ENCODE results near the gene DMAC2.
"Not testable (repeated sequence)": the region's sequence is repeated elsewhere in the genome, so short reads cannot be mapped to it uniquely, and the experiment has no call there.

DMAC2 gene

GRCh38 chr19:41439441-41440222 lies at the start of gene DMAC2:
TSS of gene DMAC2 (minus strand) at chr19:41439912. CDS start at chr19:41439899, 13 bp downstream.
- Histone ChIP-seq H3K27ac (ENCODE audit: low read length) (peak within 1 kb of the TSS; percentile 77), H3K27me3 (ENCODE audit: insufficient read depth, low read length) (no peaks in the 10 kb centered on the region), H3K4me3 (ENCODE audit: low read length) (peak within 1 kb of the TSS; percentile 86), H3K9me3 (ENCODE audit: insufficient read depth, low read depth, low read length) (no peaks in the 10 kb centered on the region), H3K4me1 (ENCODE audit: insufficient read depth, low read length) (no peaks in the 10 kb centered on the region), H3K9ac (ENCODE audit: low read depth, low read length) (peak within 1 kb of the TSS; percentile 91), H3K36me3 (ENCODE audit: insufficient read depth, low read depth, low read length) (peaks cover 16% of the 10 kb centered on the region; the same call in 1 of the 2 replicates)

DNA sequence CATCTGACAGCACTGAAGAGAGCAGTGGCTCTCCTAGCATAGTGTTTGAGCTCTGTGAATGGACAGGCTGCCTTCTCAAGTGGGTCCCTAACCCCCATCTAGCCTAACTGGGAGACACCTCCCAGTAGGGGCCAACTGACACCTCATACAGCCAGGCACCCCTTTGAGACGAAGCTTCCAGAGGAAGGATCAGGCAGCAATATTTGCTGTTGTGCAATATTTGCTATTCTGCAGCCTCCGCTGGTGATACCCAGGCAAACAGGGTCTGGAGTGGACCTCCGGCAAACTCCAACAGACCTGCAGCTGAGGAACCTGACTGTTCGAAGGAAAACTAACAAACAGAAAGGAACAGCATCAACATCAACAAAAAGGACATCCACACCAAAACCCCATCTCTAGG lies 47.2 kb upstream of the DMAC2 start:
- not testable (repeated sequence) for H3K27ac ChIP-seq (ENCODE audit: low read length); H3K36me3 ChIP-seq (ENCODE audit: insufficient read depth, low read depth, low read length); H3K4me1 ChIP-seq (ENCODE audit: insufficient read depth, low read length); H3K9ac ChIP-seq (ENCODE audit: low read depth, low read length); H3K27me3 ChIP-seq (ENCODE audit: insufficient read depth, low read length); H3K4me3 ChIP-seq (ENCODE audit: low read length)
- peaks cover 42% of the 10 kb centered on the region for H3K9me3 ChIP-seq (ENCODE audit: insufficient read depth, low read depth, low read length)

- Histone ChIP-seq H3K27ac (ENCODE audit: low read length) (no peak overlapping the region), H3K27me3 (ENCODE audit: insufficient read depth, low read length) (no peaks in the 10 kb centered on the region), H3K9ac (ENCODE audit: low read depth, low read length) (no peak overlapping the region), H3K9me3 (ENCODE audit: insufficient read depth, low read depth, low read length) (peaks cover 56% of the 10 kb centered on the region), H3K4me3 (ENCODE audit: low read length) (no peak overlapping the region), H3K4me1 (ENCODE audit: insufficient read depth, low read length) (no peaks in the 10 kb centered on the region), H3K36me3 (ENCODE audit: insufficient read depth, low read depth, low read length) (no peaks in the 10 kb centered on the region)
Measured at GRCh38 chr19:41484822-41485221, 45.1 kb upstream of the DMAC2 start.

GRCh38 chr19:41480336-41480735 lies 40.6 kb upstream of the DMAC2 start:
- no peak overlapping the region for H3K9ac ChIP-seq (ENCODE audit: low read depth, low read length)
- H3K4me1 ChIP-seq (ENCODE audit: insufficient read depth, low read length), result no peaks in the 10 kb centered on the region
- peaks cover 64% of the 10 kb centered on the region for H3K9me3 ChIP-seq (ENCODE audit: insufficient read depth, low read depth, low read length)
- no peak overlapping the region for H3K4me3 ChIP-seq (ENCODE audit: low read length)
- no peaks in the 10 kb centered on the region for H3K36me3 ChIP-seq (ENCODE audit: insufficient read depth, low read depth, low read length)
- H3K27me3 ChIP-seq (ENCODE audit: insufficient read depth, low read length), result no peaks in the 10 kb centered on the region
- no peak overlapping the region for H3K27ac ChIP-seq (ENCODE audit: low read length)

DNA sequence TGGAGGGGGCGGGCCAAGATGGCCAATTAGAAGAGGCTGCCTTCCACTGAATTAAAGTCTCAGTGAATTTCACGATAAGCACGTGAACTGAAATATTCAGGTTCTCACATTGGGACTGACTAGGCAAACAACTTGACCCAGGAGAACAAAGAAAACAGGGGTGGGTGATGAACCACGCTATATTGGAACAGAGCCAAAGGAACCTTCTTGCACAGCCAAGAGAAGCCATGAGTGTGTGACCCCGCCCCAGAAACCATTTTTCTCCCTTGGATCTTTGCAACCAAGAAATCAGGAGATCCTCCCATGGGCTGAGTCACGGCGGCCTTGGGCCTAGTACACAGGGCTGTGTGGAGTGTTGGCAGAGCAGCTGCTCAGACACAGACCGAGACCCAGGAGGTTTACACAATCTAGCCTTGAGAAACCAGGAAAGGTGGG lies 40.1 kb upstream of the DMAC2 start:
- Histone ChIP-seq H3K9me3 (ENCODE audit: insufficient read depth, low read depth, low read length) (peaks cover 67% of the 10 kb centered on the region), H3K27me3 (ENCODE audit: insufficient read depth, low read length) (no peaks in the 10 kb centered on the region), H3K9ac (ENCODE audit: low read depth, low read length) (no peak overlapping the region), H3K36me3 (ENCODE audit: insufficient read depth, low read depth, low read length) (no peaks in the 10 kb centered on the region), H3K4me3 (ENCODE audit: low read length) (no peak overlapping the region), H3K4me1 (ENCODE audit: insufficient read depth, low read length) (no peaks in the 10 kb centered on the region), H3K27ac (ENCODE audit: low read length) (no peak overlapping the region)

GRCh38 chr19:41478875-41479756 lies 39.4 kb upstream of the DMAC2 start:
- H3K27ac ChIP-seq (ENCODE audit: low read length), result no peak overlapping the region
- no peak overlapping the region for H3K9ac ChIP-seq (ENCODE audit: low read depth, low read length)
- no peaks in the 10 kb centered on the region for H3K27me3 ChIP-seq (ENCODE audit: insufficient read depth, low read length)
- H3K9me3 ChIP-seq (ENCODE audit: insufficient read depth, low read depth, low read length), result peaks cover 65% of the 10 kb centered on the region; the same call in 1 of the 2 replicates
- H3K4me3 ChIP-seq (ENCODE audit: low read length), result no peak overlapping the region
- H3K36me3 ChIP-seq (ENCODE audit: insufficient read depth, low read depth, low read length), result no peaks in the 10 kb centered on the region
- H3K4me1 ChIP-seq (ENCODE audit: insufficient read depth, low read length), result no peaks in the 10 kb centered on the region

DNA sequence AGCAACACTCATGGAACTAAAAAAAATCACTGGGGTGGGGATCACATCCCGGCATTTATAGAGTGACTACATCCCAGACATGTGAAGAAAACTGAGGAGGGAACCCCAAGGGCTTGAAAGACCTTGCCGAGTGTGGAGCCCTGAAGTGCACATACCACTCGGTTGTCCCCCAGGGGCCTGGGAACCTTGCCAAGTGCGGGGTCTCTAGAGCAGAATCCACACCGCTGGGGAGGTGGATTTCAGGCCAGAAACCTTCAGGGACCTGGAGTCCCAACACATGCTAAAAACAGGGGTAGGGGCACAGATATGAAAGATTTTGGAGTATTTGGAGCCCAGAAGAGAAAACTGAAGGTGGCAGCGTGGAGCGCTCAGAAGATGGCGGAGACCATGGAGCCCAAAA lies 38.5 kb upstream of the DMAC2 start:
- no peaks in the 10 kb centered on the region for H3K36me3 ChIP-seq (ENCODE audit: insufficient read depth, low read depth, low read length)
- peaks cover 68% of the 10 kb centered on the region; the same call in 1 of the 2 replicates for H3K9me3 ChIP-seq (ENCODE audit: insufficient read depth, low read depth, low read length)
- no peaks in the 10 kb centered on the region for H3K27me3 ChIP-seq (ENCODE audit: insufficient read depth, low read length)
- no peak overlapping the region for H3K4me3 ChIP-seq (ENCODE audit: low read length)
- no peaks in the 10 kb centered on the region for H3K4me1 ChIP-seq (ENCODE audit: insufficient read depth, low read length)
- H3K27ac ChIP-seq (ENCODE audit: low read length), result no peak overlapping the region
- no peak overlapping the region for H3K9ac ChIP-seq (ENCODE audit: low read depth, low read length)

GRCh38 chr19:41476583-41476982 lies 36.9 kb upstream of the DMAC2 start:
- H3K9me3 ChIP-seq (ENCODE audit: insufficient read depth, low read depth, low read length), result peaks cover 65% of the 10 kb centered on the region; the same call in 1 of the 2 replicates
- H3K27me3 ChIP-seq (ENCODE audit: insufficient read depth, low read length), result no peaks in the 10 kb centered on the region
- no peaks in the 10 kb centered on the region for H3K4me1 ChIP-seq (ENCODE audit: insufficient read depth, low read length)
- H3K4me3 ChIP-seq (ENCODE audit: low read length), result no peak overlapping the region
- H3K27ac ChIP-seq (ENCODE audit: low read length), result no peak overlapping the region
- H3K9ac ChIP-seq (ENCODE audit: low read depth, low read length), result no peak overlapping the region
- no peaks in the 10 kb centered on the region for H3K36me3 ChIP-seq (ENCODE audit: insufficient read depth, low read depth, low read length)

DNA sequence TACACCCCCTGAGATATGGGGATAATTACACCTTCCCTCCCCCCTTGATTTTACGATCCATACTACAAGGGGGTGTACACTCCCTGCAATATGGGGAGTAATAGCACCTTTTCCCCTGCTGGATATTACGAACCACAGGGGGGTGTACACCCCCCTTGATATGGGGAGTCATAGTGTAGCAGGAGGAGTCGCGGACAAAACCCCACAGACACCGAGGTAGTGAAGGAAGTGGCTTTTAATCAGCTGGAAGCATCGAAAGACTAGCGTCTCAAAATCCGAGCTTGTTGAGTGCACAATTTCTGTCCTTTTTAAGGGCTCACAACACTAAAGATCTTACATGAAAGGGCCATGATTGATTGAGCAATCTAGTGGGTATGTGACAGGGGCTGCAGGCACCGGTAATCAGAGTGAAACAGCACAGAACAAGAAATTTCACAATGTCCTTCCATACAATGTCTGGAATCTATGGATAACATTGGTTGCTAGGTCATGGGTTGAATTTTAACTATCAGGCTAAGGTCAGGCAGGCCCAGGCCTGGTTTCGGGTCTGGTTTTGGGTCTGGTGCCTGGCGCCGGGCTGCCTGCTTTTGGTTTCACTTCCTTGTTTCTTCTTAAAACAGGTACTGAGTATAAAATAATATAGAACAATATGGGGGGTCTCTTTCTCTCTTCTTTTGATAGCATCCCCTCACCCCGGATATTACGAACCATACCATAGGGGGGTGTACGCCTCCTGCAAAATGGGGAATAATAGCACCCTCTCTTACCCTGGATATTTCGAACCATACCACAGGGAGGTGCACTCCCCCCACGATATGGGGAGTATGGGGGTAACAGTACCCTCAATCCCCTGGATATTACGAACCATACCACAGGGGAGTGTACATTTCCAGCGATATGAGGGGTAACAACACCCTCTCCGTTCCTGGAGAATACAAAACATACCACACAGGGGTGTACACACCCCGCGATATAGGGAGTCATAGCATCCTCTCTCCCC lies 23.8 kb upstream of the DMAC2 start:
- H3K4me1 ChIP-seq (ENCODE audit: insufficient read depth, low read length); H3K36me3 ChIP-seq (ENCODE audit: insufficient read depth, low read depth, low read length); H3K27me3 ChIP-seq (ENCODE audit: insufficient read depth, low read length); H3K9ac ChIP-seq (ENCODE audit: low read depth, low read length); H3K4me3 ChIP-seq (ENCODE audit: low read length); H3K27ac ChIP-seq (ENCODE audit: low read length): not testable (repeated sequence)
- H3K9me3 ChIP-seq (ENCODE audit: insufficient read depth, low read depth, low read length), result peaks cover 44% of the 10 kb centered on the region

DNA sequence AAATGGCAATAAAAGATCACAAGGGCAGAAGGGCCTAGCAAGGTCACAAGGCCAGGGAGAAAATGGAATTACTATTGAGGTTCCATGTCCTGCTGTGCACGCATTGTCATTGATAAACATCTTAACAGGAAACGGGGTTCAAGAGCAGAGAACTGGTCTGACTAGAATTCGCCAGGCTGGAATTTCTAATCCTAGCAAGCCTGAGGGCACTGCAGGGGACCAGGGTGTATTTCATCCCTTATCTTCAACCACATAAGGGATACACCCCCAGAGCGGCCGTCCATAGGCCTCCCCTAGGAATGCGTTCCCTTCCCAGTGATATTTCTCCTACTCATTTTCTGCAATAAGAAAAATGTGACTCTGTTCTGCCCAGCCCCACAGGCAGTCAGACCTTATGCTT lies 22.8 kb upstream of the DMAC2 start:
- Histone ChIP-seq H3K9ac (ENCODE audit: low read depth, low read length) (no peak overlapping the region), H3K27me3 (ENCODE audit: insufficient read depth, low read length) (peaks cover under 1% of the 10 kb centered on the region; the same call in 1 of the 2 replicates), H3K4me3 (ENCODE audit: low read length) (no peak overlapping the region), H3K9me3 (ENCODE audit: insufficient read depth, low read depth, low read length) (peaks cover 44% of the 10 kb centered on the region), H3K27ac (ENCODE audit: low read length) (no peak overlapping the region), H3K4me1 (ENCODE audit: insufficient read depth, low read length) (no peaks in the 10 kb centered on the region), H3K36me3 (ENCODE audit: insufficient read depth, low read depth, low read length) (no peaks in the 10 kb centered on the region)

DNA sequence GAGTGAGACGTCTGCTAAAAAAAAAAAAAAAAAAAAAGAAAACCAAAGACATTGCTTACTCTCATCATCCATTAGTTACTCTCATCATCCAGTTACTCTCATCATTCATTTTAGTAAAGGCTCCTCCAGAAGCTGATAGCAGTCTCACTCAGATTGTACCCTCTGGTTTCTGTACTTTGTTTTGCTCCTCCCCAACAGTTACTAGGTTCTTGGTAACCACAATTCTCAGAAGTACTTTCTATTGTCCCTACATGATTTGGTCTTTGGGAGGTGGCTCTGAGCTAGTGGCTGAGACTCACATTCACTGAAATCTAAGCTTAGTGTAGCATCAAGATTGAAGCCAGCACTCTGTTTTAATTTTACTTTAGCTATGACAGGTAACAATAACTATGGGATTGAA lies 17.5 kb upstream of the DMAC2 start:
- Histone ChIP-seq H3K27ac (ENCODE audit: low read length) (no peak overlapping the region), H3K9me3 (ENCODE audit: insufficient read depth, low read depth, low read length) (peaks cover 18% of the 10 kb centered on the region), H3K36me3 (ENCODE audit: insufficient read depth, low read depth, low read length) (no peaks in the 10 kb centered on the region), H3K27me3 (ENCODE audit: insufficient read depth, low read length) (peaks cover 25% of the 10 kb centered on the region; the same call in 1 of the 2 replicates), H3K9ac (ENCODE audit: low read depth, low read length) (no peak overlapping the region), H3K4me1 (ENCODE audit: insufficient read depth, low read length) (no peaks in the 10 kb centered on the region), H3K4me3 (ENCODE audit: low read length) (no peak overlapping the region)
